Heart right ventricle (tissue), 16 donors: ENCODE data around the gene FMO2. TPM values are rescaled to one million over a fixed set of nuclear protein-coding genes. Genes with fewer than 3 reads are reported as not detected.

Experiments used
- ATAC-seq, 8 donors: fragments of 200-7000 bp; cut with Tn5 transposase; one replicate each; pipeline ENCODE4 v1.9.1; 2020; ENCODE audit warnings: mild to moderate bottlenecking in 8 of 8, moderate library complexity in 8 of 8, moderate number of reproducible peaks in 1 of 8
- DNase-seq, 2 donors: peaks; one replicate each; pipeline ENCODE4 v3.0.0-alpha.2; 2020
- H3K27ac ChIP-seq, 10 donors: fragments of 200-600 bp; sonication (generic) in 2 of 10; one replicate each; pipeline versions ENCODE4 v1.5.0 to v1.8.0; 2020 to 2022; ENCODE audit warnings: mild to moderate bottlenecking in 3 of 10
- H3K27me3 ChIP-seq, 7 donors: fragments of 200-600 bp; one replicate each; pipeline ENCODE4 v1.8.0; 2021 to 2022; ENCODE audit warnings: mild to moderate bottlenecking in 2 of 7
- H3K36me3 ChIP-seq, 9 donors: fragments of 200-600 bp; sonication (generic) in 1 of 9; one replicate each; pipeline versions ENCODE4 v1.5.0 to v1.8.0; 2020 to 2022; ENCODE audit warnings: mild to moderate bottlenecking in 2 of 9
- H3K4me1 ChIP-seq, 9 donors: fragments of 200-600 bp; sonication (generic) in 1 of 9; one replicate each; pipeline versions ENCODE4 v1.5.0 to v1.8.0; 2020 to 2022; ENCODE audit warnings: mild to moderate bottlenecking in 4 of 9
- H3K4me3 ChIP-seq, 10 donors: fragments of 200-600 bp; sonication (generic) in 2 of 10; one replicate each; pipeline versions ENCODE4 v1.5.0 to v1.8.0; 2020 to 2022; ENCODE audit warnings: mild to moderate bottlenecking in 7 of 10, moderate library complexity in 2 of 10
- H3K9me3 ChIP-seq, 11 donors: fragments of 200-600 bp in 10 of 11; sonication (generic) in 2 of 11; one replicate each; pipeline versions ENCODE4 v1.5.0 to v1.8.0; 2013 to 2022; ENCODE audit warnings: mild to moderate bottlenecking in 2 of 11, control low read depth in 1 of 11, moderate library complexity in 1 of 11
- WGBS, 2 donors: extraction: QIAGEN DNeasy Blood & Tissue Kit; methylation state at CpG; one replicate each; pipeline ENCODE4 v1.1.7; 2013; ENCODE audit warnings: inconsistent platforms in 1 of 2; 5-methylcytosine and 5-hydroxymethylcytosine counted together
- intact Hi-C, 10 donors: fragments of 100-400 bp; cut with DNase I; formaldehyde crosslinking; loops; one replicate each; pipeline versions ENCODE4 v1.11.1 to v1.14.2; 2022
- polyA plus RNA-seq, 2 donors: library from polyadenylated mRNA; stranded (reverse); fragments of 200-250 nt; gene quantifications; one replicate each; pipeline ENCODE4 v1.2.3, GENCODE V29; 2013
- total RNA-seq, 10 donors: library from RNA; stranded (reverse); fragmentation: NEBNext Ultra II Directional in 3 of 10; extraction: Animal tissue kit (Norgen Biotek cat#: 25700) in 3 of 10; gene quantifications; one replicate each; pipeline versions ENCODE4 v1.2.1 to v1.2.4, GENCODE V29; 2021 to 2023
- TF ChIP-seq, protein P1 (sequence below), 9 donors: fragments of 200-600 bp; sonication (generic) in 2 of 9; IDR thresholded peaks; one replicate each; pipeline versions ENCODE4 v1.5.0 to v1.8.0; 2021 to 2022; ENCODE audit warnings: antibody characterized with exemption in 9 of 9, mild to moderate bottlenecking in 5 of 9, moderate library complexity in 1 of 9
- donor health status: Arrhythmogenic right ventricular cardiomyopathy.
- donor health status: ischemic (EF 13 %, LVEDD 7.1; RV severe dilation, severe dysfunction).
- donor health status: healthy with polysubstance abuse.
- donor health status: DM: no; HTN: yes; CAD: no.
- donor health status: DM: no; HTN: no; CAD: no.
- donor health status: ischemic (EF 25% LVEDD 6.9; RV normal size, moderate dysfunction).
- donor health status: ischemic (EF 25% LVEDD 5.7; RV mildly dilated, moderate dysfunction).
- donor health status: healthy.
- donor health status: DM: yes; HTN: yes; CAD: no.
- donor health status: Ischemic cardiomyopathy.
- donor health status: ischemic (EF 35%, LVEDD 5.7; RV mildly dilated, moderate dysfunction).
- donor health status: nonischemic (EF 11% LVEDD 7.7; RV severe dilation, severe dysfunction).
- donor health status: DM: yes; HTN: yes; CAD: no.
- donor health status: PGD.
- donor health status: ischemic (EF 29% LVEDD 5.4; RV normal size, mild dysfunction).
- donor health status: nonischemic (EF 23%, LVEDD 6.1; RV moderate dilation, normal function).

Gene FMO2
- total and polyA plus RNA-seq, 12 donors, result 7.6 to 78.5 (median 28.7) TPM

DNA sequence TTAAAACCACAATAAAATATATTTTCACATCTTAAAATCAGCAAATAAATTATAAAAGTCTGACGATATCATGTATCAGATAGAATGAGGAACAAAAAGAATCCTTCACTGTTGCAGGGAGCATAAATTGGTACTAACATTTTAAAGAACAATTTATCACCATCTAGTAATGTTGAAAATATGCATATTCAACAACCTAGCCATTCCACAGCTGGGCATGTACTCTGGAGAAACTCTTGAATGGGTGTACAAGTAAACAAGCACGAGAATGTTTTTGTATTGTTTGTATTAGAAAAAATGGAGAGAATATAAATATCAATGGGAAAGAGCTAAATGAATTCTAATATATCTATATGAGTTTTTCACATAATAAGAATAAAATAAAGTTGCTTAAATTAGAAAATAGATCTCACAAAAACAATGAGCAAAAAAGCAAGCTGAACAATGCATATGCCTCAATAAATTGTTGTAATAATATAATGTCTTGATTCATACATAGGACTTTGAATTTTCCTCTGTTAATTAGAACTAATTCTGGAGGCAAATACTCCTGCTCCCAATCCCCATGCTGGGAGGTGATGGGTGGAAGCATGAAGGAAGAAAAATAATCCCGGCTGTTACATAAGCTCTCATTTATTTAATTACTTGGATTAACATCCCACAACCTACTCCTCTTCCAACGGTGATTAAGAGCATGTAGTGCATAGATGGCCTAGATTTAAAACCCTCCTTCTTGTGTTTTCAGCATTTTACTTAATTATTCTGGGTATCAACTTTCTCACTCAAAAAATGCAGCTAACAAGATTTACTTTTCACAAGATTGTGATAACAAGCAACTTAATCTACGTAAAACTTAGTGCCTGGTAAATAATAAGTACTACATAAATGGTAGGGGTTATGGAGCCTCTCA is 5.5 kb upstream of the FMO2 start:
- TF ChIP-seq, protein P1, sequence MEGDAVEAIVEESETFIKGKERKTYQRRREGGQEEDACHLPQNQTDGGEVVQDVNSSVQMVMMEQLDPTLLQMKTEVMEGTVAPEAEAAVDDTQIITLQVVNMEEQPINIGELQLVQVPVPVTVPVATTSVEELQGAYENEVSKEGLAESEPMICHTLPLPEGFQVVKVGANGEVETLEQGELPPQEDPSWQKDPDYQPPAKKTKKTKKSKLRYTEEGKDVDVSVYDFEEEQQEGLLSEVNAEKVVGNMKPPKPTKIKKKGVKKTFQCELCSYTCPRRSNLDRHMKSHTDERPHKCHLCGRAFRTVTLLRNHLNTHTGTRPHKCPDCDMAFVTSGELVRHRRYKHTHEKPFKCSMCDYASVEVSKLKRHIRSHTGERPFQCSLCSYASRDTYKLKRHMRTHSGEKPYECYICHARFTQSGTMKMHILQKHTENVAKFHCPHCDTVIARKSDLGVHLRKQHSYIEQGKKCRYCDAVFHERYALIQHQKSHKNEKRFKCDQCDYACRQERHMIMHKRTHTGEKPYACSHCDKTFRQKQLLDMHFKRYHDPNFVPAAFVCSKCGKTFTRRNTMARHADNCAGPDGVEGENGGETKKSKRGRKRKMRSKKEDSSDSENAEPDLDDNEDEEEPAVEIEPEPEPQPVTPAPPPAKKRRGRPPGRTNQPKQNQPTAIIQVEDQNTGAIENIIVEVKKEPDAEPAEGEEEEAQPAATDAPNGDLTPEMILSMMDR (IDR thresholded peaks at IDR 0.05), result no peak
- Histone ChIP-seq H3K36me3 (no peaks in the 10 kb centered on the region), H3K9me3 (no peaks in the 10 kb centered on the region), H3K27me3 (no peaks in the 10 kb centered on the region), H3K4me1 (peaks cover 0 to 3% (median 0%) of the 10 kb centered on the region in 9 donors), H3K27ac (no peak overlapping the region), H3K4me3 (no peak overlapping the region)
- intact Hi-C loops, result loop anchor here in 3 of 10 donors (1.0 to 10.0 kb wide), 3 partner anchors 25 to 95 kb away; no protein-coding TSS in a partner anchor
- DNase-seq (no peak), ATAC-seq (no peak)
- WGBS, 2 donors, result 57 to 87% methylated on average over 5 of the region's 5 CpGs

DNA sequence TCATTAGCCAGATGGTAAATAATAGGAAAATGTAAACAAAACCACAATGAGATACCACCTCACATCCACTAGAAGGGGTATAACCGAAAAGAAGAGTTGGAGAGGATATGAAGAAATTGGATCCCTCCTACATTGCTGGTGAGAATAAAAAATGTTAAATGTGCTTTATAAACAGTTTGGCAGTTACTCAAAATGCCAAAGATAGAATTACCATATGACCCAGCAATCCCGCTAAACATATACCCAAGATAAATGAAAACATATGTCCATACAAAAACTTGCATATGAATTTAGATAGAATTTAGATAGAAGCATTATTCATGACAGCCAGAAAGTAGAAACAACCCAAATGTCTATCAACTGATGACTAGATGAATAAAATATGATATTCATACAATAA is 4.4 kb upstream of the FMO2 start:
- Histone ChIP-seq H3K27me3 (no peaks in the 10 kb centered on the region), H3K9me3 (no peaks in the 10 kb centered on the region), H3K4me1 (peaks cover 0 to 6% (median 0%) of the 10 kb centered on the region in 9 donors), H3K27ac (no peak overlapping the region), H3K4me3 (no peak overlapping the region), H3K36me3 (no peaks in the 10 kb centered on the region)
- intact Hi-C loops, result loop anchor here in 2 of 10 donors (5.0 to 10.0 kb wide), 2 partner anchors 58 to 96 kb away; no protein-coding TSS in a partner anchor
- TF ChIP-seq, protein P1 (IDR thresholded peaks at IDR 0.05), result no peak
- DNase-seq (no peak), ATAC-seq (no peak)
- WGBS, 2 donors, result 87 to 90% methylated on average over 2 of the region's 2 CpGs

DNA sequence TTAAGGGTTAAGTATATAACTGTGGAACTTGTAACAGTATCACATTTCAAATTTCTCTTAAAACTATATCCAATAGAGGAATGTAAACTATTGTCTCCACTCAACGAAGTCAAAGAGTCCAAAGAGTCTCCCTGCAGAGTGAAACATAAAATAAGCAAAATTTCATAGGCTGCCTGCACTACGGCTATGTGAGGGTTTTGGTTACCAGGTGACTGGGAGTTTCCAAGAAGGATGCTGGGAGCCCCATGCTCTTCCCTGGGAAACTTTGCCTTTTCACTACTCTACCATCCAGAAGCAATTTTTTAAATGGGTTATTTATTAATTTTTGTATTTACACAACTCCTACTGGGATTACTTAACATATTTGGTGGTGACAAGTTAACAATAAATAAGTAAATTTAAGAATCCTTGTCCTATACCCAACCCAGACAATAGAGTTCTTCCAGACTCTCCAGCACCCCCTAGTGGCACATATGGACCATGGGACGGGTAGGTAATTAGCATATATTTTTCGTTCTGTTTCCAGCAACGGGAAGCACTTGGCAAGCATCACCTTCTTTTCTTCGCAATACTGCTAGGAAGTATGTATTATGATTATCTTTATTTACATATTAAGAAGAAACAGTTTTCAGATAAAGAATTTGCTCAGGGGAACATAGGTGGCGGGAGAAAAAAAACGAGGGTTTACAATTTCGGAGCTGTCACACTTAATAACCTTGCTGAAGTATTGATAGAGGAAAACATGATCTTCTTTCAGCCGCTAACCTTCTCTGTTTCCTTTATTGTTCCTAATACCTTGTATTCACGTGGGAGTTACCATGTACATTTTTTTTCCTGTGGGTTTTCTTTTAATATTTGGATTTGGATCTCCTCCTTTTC is 3.5 kb downstream of the FMO2 start:
- 36 to 41% methylated on average over 11 of the region's 11 CpGs for WGBS, 2 donors
- intact Hi-C loops, result loop anchor here in 8 of 10 donors (1.0 to 10.0 kb wide), 10 partner anchors 22 to 108 kb away; no protein-coding TSS in a partner anchor
- H3K4me1 ChIP-seq, result peaks cover 0 to 63% (median 33%) of the 10 kb centered on the region in 9 donors
- DNase-seq (peak in 1 of 2 donors; percentile 78), ATAC-seq (peak; percentile 60 to 88 (median 77))
- no peaks in the 10 kb centered on the region for H3K27me3 ChIP-seq
- no peaks in the 10 kb centered on the region for H3K9me3 ChIP-seq
- H3K36me3 ChIP-seq, result peaks cover 0 to 20% (median 0%) of the 10 kb centered on the region in 9 donors
- TF ChIP-seq, protein P1 (IDR thresholded peaks at IDR 0.05), result peak; percentile 82 to 92 (median 88)
- peak overlapping the region; percentile 47 to 88 (median 74) for H3K27ac ChIP-seq
- peak overlapping the region; percentile 14 to 60 (median 50) for H3K4me3 ChIP-seq

DNA sequence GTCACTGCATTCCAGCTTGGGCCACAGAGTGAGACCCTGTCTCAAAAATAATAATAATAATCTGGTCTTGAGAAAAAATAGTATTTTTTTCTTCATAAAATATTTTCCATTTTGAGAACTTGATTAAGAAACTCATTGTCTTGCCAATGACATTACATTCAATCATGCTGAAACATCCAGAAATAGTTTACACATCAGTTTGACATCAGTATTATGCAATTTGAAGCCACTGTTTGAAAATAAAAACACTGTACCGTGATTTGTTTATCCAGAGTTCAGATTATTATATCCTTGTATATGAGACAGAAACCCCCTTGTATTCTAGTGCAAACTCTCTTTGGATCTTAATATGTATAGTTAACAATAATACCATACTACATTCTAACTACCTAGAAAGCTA is 6.9 kb downstream of the FMO2 start:
- Histone ChIP-seq H3K4me1 (peaks cover 0 to 84% (median 45%) of the 10 kb centered on the region in 9 donors), H3K27ac (peak overlapping the region in 2 of 10 donors; percentile 3 to 55), H3K4me3 (peak overlapping the region in 1 of 10 donors; percentile 26)

More for the DNA sequence above, 6.9 kb downstream of the FMO2 start:
- Histone ChIP-seq H3K9me3 (no peaks in the 10 kb centered on the region), H3K36me3 (peaks cover 0 to 54% (median 5%) of the 10 kb centered on the region in 9 donors), H3K27me3 (no peaks in the 10 kb centered on the region)
- WGBS, 2 donors, result 58 to 66% methylated on average over 1 of the region's 1 CpG
- ATAC-seq (no peak), DNase-seq (no peak)
- intact Hi-C loops, result loop anchor here in 1 of 10 donors (2.0 kb wide), 1 partner anchor 109 kb away; no protein-coding TSS in a partner anchor
- TF ChIP-seq, protein P1 (IDR thresholded peaks at IDR 0.05), result no peak
